Right ventricle myocardium inferior (tissue), 1 donor: Measurements from ENCODE around the gene MACF1. TPM values are rescaled to one million over a fixed set of nuclear protein-coding genes. Genes with fewer than 3 reads are reported as not detected.
"Not testable (repeated sequence)": the region's sequence is repeated elsewhere in the genome, so short reads cannot be mapped to it uniquely, and the experiment has no call there.

Source experiments
- ATAC-seq: fragments of 200-7000 bp; cut with Tn5 transposase; one replicate; pipeline ENCODE4 v1.9.1; 2020; ENCODE audit warnings: mild to moderate bottlenecking, moderate library complexity
- DNase-seq: peaks from one replicate; pipeline ENCODE4 v3.0.0; 2021; ENCODE audit errors: missing footprints
- intact Hi-C: fragments of 100-400 bp; cut with DNase I; formaldehyde crosslinking; loops from one replicate; pipeline ENCODE4 v1.11.0; 2022
- total RNA-seq: library from RNA; stranded (reverse); fragmentation: NEBNext Ultra II Directional; extraction: Animal tissue kit (Norgen Biotek cat#: 25700); gene quantifications from one replicate; pipeline ENCODE4 v1.2.1, GENCODE V29; 2021
- donor health status: DM: no; HTN: yes; CAD: no; lungs with severe emphysema.

The MACF1 gene
- total RNA-seq, 1 donor from 2014 or later: 217 TPM

GRCh38 chr1:39450041-39450440 lies 245.5 kb downstream of the MACF1 start:
- DNase-seq, ATAC-seq, intact Hi-C loops: not testable (repeated sequence)

GRCh38 chr1:39450956-39451606 lies 246.6 kb downstream of the MACF1 start:
- intact Hi-C loops: no loop called here

GRCh38 chr1:39452081-39452480 lies 247.6 kb downstream of the MACF1 start:
- intact Hi-C loops: no loop called here
- ATAC-seq: no peak

More at GRCh38 chr1:39450956-39451606, 246.6 kb downstream of the MACF1 start:
- no peak for DNase-seq
- ATAC-seq: no peak

DNA sequence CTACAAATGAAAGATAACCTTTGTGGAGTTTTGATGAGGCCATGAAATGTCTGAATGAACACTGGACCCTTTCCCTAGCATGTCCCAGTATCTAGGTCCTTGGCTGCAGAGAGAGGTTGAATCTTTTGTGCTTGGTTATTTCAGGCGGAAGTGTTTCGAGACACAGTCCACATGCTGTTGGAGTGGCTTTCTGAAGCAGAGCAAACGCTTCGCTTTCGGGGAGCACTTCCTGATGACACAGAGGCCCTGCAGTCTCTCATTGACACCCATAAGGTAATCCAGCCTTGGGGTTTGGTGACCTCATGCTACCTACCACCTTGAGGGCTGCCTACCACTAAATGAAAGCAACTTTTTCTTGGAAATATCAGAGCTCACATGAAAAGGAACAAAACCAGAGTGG lies 248.0 kb downstream of the MACF1 start:
- no peak for ATAC-seq
- intact Hi-C loops: no loop called here
- DNase-seq: no peak

More at GRCh38 chr1:39452081-39452480, 247.6 kb downstream of the MACF1 start:
- no peak for DNase-seq

DNA sequence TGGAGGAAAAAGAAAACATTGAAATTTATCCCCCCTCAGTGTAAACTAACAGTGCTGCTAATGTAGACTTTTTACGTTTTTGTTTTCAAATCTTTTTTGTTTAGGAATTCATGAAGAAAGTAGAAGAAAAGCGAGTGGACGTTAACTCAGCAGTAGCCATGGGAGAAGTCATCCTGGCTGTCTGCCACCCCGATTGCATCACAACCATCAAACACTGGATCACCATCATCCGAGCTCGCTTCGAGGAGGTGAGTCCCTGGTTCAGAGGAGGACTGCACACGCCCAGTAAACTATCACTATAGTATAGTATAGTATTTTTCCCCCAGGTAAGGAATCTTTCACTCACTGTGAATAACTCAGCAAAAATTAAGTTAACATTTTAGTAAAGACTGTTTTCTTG lies 249.1 kb downstream of the MACF1 start:
- ATAC-seq (no peak), DNase-seq (peak; percentile 83)
- intact Hi-C loops: no loop called here

DNA sequence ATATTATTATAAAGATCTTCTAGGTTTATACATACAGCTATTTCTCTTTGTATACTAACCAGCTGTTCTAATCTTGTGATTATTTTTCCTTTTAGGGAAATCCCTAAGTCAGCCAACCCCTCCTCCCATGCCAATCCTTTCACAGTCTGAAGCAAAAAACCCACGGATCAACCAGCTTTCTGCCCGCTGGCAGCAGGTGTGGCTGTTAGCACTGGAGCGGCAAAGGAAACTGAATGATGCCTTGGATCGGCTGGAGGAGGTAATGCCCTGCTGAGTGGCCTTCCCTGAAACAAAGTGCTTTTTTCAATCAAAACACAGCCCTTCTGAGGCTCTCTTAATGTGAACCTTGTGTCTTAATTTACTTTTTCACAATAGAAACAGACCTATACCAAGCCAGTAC lies 254.5 kb downstream of the MACF1 start:
- DNase-seq (no peak), ATAC-seq (no peak)
- intact Hi-C loops: no loop called here

- no peak for ATAC-seq
- no peak for DNase-seq
- intact Hi-C loops: no loop called here
Measured at GRCh38 chr1:39462074-39462473, 257.6 kb downstream of the MACF1 start.

DNA sequence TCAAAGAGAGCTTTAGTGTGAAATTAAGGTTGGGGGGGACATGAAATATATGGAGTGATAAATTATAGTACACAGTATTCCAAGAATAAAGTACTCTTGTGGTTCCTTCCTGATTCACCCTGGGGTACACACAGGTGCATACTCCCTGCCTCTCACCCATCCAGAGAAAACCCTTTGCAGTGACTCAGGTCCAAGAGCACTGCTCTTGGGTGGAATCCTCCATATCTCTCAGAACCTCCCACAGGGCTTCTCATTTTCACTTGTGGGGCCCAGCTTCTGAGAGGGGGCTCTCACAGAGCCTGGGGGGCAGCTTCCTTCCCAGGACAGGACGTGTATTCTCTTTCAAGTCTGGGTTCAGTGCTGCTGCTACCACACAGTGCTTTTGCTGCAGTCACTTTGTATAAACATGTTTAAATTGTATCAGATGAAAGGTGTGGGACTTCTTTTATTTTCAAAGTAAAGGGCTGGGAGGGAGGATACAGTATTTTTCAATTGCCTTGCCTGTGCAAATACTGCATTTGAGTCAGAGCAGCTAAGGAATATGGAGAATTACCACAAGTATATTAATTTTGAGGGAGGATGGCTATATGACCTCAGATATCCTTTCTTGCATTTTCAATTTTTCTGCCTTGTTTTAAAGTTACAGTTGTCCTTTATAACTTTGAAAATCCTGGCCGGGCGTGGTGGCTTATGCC lies 262.1 kb downstream of the MACF1 start:
- ATAC-seq (no peak), DNase-seq (no peak)
- intact Hi-C loops: no loop called here

GRCh38 chr1:39467108-39467720 lies 262.7 kb downstream of the MACF1 start:
- DNase-seq, ATAC-seq, intact Hi-C loops: not testable (repeated sequence)

GRCh38 chr1:39469150-39469549 lies 264.7 kb downstream of the MACF1 start:
- no peak for ATAC-seq
- intact Hi-C loops: no loop called here

DNA sequence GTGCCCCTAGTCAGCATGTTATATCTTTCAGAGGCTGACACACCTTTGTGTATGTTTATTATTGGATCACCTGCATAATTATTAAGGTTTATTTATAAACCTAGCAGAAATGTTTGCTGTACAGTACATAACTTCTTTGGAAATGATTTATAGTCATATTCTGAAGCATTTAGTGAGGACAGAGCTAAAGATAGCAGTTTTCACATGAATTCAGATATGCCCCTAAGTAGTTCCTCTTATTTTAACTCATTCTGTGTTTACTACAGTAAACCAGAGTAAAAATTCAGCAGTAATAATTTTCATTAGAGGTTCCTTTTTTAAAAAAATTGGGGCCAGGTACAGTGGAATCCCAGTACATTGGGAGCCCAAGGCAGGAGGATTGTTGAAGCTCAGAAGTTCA lies 265.5 kb downstream of the MACF1 start:
- ATAC-seq: no peak
- no peak for DNase-seq

More at GRCh38 chr1:39469150-39469549, 264.7 kb downstream of the MACF1 start:
- no peak for DNase-seq

GRCh38 chr1:39472826-39473225 lies 268.3 kb downstream of the MACF1 start:
- ATAC-seq (no peak), DNase-seq (no peak)
- intact Hi-C loops: loop anchor here (5.0 kb wide), 1 partner anchor 64 kb away; no protein-coding TSS in a partner anchor

More for the DNA sequence above, 265.5 kb downstream of the MACF1 start:
- intact Hi-C loops: loop anchor here (5.0 kb wide), 1 partner anchor 67 kb away; no protein-coding TSS in a partner anchor

DNA sequence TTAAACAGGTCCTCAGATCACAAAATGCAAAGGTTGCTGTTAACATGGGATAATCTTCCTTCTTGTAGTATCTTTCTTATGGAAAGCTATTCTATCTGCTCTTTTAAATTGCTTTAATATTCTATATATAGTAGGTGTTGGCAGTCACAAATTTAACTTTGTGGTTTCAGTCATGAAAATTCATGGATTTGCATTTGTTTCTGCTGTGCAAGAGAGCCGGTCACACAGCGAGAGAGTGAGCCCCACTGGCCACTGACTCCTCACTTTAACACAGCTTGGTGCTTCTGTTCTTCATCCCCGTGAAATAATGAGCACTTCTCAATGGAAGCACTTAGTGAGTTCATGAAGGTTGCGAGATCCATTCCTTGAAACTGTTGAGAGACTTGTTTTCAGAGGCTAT lies 268.8 kb downstream of the MACF1 start:
- intact Hi-C loops: loop anchor here (5.0 kb wide), 1 partner anchor 64 kb away; no protein-coding TSS in a partner anchor
- DNase-seq (no peak), ATAC-seq (no peak)

- peak; percentile 79 for ATAC-seq
- DNase-seq: no peak
- intact Hi-C loops: loop anchor here (1.0 to 5.0 kb wide), 2 partner anchors 24 to 62 kb away; no protein-coding TSS in a partner anchor
Measured at GRCh38 chr1:39474810-39475209, 270.3 kb downstream of the MACF1 start.

DNA sequence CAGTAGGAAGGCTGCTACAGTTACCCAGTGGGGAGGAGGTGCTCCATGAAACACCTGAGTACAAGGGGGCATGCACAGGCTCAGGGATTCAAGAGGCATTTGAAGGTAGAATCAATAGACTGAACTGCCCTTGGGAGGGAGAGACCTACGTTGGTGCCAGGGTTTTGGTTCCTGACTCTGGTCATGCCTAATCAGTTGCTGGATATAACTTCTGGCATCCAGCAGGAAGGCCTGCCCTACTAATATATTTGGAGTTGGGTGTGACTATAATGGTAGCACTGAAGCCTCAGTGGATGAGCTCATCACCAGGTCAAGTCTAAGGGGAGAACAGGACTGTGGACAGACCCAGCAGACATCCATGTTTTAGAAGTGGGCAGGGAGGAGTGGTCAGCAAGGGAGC lies 271.1 kb downstream of the MACF1 start:
- intact Hi-C loops: loop anchor here (1.0 kb wide), 1 partner anchor 24 kb away; no protein-coding TSS in a partner anchor
- not testable (repeated sequence) for DNase-seq
- peak; percentile 82 for ATAC-seq

DNA sequence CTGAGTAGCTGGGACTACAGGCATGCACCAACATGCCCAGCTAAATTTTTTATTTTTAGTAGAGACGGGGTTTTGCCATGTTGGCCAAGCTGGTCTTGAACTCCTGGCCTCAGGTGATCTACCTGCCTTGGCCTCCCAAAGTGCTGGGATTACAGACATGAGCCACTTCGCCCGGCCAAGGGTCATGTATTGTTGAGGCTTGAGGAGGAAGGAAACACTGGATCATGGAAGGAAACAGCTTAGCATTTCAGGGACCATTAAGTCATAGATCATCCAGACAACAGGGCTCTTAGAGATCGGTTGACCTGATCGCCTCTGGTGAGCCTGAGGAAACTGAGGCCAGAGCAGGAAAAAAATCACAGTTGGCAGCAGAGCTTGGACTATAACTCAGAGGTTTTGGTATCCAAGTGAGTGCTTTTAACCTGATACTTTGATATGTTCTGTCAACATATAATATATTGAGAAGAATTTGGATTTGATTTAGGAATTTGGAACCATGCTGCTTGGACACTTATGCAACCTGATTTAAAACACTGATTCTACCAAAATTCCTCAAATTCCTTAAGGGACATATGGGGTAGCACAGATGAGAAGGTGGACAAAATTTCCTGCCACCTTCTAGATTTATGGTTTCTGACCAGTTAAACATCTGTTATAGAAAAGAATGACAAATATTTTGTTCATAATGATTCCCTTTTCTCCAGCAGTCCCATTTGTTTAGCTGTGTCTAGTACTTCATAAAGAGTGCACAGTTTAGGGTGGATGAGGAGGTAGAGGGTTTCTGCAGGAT lies 273.8 kb downstream of the MACF1 start:
- intact Hi-C loops: no loop called here
- ATAC-seq (no peak), DNase-seq (no peak)

DNA sequence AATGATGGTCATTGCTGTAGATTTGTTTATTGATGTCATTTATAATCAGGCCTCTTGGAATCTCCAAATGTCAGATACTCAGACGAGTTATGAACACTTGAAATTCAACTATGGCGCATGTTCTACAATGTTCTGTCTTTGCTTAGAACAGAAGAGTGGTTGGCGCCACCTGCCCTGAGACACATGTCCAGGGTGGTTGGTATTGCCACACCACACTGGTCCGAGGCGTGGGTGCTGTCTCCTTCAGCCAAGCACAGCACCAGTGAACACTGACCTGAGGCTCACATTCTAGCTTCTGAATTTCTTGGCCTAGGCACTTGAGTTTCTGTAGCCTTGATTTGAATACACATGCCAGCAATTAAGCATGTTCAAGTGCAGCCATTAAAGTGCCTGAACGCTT lies 276.8 kb downstream of the MACF1 start:
- DNase-seq: no peak
- ATAC-seq: peak; percentile 33
- intact Hi-C loops: no loop called here

GRCh38 chr1:39483276-39483675 lies 278.8 kb downstream of the MACF1 start:
- intact Hi-C loops: no loop called here
- no peak for DNase-seq
- ATAC-seq: no peak

DNA sequence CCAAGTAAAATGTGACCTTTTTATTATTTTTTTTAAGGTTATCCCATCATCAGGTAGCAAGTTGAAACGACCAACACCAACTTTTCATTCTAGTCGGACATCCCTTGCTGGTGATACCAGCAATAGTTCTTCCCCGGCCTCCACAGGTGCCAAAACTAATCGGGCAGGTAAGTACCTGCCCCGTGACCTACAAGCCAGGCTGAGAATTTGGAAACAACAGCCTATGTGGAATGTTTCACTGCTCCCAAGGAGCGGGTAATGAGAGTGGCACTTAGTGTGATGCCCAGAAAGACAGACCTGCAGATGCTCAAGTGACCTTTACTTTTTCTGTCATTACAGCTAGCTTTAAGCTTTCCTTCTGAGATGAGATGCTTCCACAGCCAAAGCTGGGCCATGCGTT lies 280.1 kb downstream of the MACF1 start:
- ATAC-seq: no peak
- intact Hi-C loops: no loop called here
- DNase-seq: no peak
